Muscle of back (tissue), 13 donors: ENCODE measurements around the gene DR1. TPM values are rescaled to one million over a fixed set of nuclear protein-coding genes. Genes with fewer than 3 reads are reported as not detected.

Experiments used
- DNase-seq, 3 donors: peaks; one replicate each; pipeline versions ENCODE4 v3.0.0 to v3.0.0-alpha.2; 2013
- long read RNA-seq, 9 donors: transcript quantifications; one replicate each; lab custom pipeline, GENCODE V29; 2026
- polyA plus RNA-seq, 10 donors: library from polyadenylated mRNA; unstranded; fragments of 120-200 nt; gene quantifications; one replicate each; pipeline ENCODE4 v1.2.1, GENCODE V29; 2013; ENCODE audit not compliant: insufficient read length in 10 of 10

The DR1 gene
- 10 to 100 TPM; 59.4 to 80.1 (median 65.6) TPM for polyA plus RNA-seq
- long read RNA-seq, donor 1, full-length matches to known transcripts: 20 of 26 reads
- long read RNA-seq, donor 1, partial matches to known transcripts: 6 of 26 reads
- long read RNA-seq, donor 1, other reads (novel, unspliced or antisense): 0 of 26 reads
- long read RNA-seq, donor 2, full-length matches to known transcripts: 23 of 23 reads
- long read RNA-seq, donor 2, partial matches to known transcripts: 0 of 23 reads
- long read RNA-seq, donor 2, other reads (novel, unspliced or antisense): 0 of 23 reads
- long read RNA-seq, donor 3: 0 reads
- long read RNA-seq, donor 4, full-length matches to known transcripts: 17 of 17 reads
- long read RNA-seq, donor 4, partial matches to known transcripts: 0 of 17 reads
- long read RNA-seq, donor 4, other reads (novel, unspliced or antisense): 0 of 17 reads
- long read RNA-seq, donor 5, full-length matches to known transcripts: 26 of 37 reads
- long read RNA-seq, donor 5, partial matches to known transcripts: 11 of 37 reads
- long read RNA-seq, donor 5, other reads (novel, unspliced or antisense): 0 of 37 reads
- long read RNA-seq, donor 6, full-length matches to known transcripts: 20 of 26 reads
- long read RNA-seq, donor 6, partial matches to known transcripts: 6 of 26 reads
- long read RNA-seq, donor 6, other reads (novel, unspliced or antisense): 0 of 26 reads
- long read RNA-seq, donor 7, full-length matches to known transcripts: 17 of 27 reads
- long read RNA-seq, donor 7, partial matches to known transcripts: 10 of 27 reads
- long read RNA-seq, donor 7, other reads (novel, unspliced or antisense): 0 of 27 reads
- long read RNA-seq, donor 8, full-length matches to known transcripts: 12 of 18 reads
- long read RNA-seq, donor 8, partial matches to known transcripts: 6 of 18 reads
- long read RNA-seq, donor 8, other reads (novel, unspliced or antisense): 0 of 18 reads
- long read RNA-seq, donor 9, full-length matches to known transcripts: 8 of 8 reads
- long read RNA-seq, donor 9, partial matches to known transcripts: 0 of 8 reads
- long read RNA-seq, donor 9, other reads (novel, unspliced or antisense): 0 of 8 reads

DNA sequence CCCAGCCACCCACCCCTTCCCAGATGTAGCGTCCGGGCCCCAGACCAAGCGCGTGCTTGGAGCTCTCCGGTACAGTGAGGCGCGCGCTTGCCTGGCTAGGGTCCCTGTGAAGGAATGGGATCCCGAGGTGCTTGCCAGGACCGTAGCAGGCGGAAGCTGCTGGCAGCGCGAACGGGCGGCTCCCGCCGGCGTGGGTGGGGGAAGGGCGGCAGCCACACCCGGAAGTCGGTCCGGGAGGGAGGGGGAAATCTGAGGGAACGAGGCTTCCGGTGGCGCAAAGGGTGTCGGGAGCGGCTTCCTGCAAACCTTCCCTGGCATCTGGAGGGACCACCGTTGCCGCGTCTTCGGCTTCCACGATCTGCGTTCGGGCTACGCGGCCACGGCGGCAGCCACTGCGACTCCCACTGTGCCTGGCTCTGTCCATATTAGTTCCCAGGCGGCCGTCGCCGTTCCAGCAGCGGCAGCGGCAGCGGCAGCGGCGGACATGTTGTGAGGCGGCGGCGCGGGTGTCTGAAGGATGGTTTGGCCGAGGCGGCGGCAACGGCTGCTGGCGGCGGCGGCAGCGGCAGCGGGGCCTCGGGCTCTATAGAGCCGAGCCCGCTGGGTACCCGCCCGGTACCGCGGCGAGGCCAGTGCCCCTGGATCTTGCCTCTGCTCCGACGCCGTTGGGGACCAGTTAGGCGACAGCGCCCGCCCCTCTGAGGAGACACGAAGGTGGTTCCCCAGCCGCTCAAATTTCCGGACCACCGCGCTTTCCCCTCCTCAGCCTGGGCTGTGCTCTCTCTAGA is at the start of gene DR1:
DR1 (plus strand) TSS at position 275 of the 788 bp plus-strand sequence. CDS start 739 bp downstream, outside the sequence.
- peak; percentile 94 to 98 (median 95) for DNase-seq

DNA sequence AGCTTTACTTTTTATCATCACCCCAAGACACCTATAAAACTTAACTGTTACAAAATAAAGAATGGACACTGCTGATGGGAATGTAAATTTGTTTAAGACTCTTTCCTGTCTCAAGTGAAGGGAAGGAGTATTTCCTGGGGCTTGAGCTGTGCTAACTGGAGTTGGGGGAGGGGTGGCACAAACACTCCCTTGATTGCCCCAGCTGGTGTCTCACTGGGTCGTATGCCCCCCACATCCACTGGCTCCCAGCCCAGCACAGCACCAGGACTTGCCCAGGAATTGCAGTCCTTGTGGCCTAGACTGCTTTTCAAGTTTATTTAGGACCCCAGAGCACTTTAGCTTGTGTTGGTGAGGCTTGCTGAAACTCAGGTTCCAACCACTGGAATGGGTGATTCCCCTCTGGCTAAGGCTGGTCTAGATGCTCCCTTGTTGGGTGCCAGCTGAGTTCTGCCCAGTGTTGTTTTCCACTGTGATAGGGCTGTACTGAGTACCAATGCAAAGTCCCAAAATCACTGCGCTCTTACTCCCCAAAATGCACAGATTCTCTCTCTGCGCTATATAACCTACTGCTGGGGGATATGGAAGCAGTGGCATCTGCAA is 49.1 kb upstream of the DR1 start:
- DNase-seq: no peak

DNA sequence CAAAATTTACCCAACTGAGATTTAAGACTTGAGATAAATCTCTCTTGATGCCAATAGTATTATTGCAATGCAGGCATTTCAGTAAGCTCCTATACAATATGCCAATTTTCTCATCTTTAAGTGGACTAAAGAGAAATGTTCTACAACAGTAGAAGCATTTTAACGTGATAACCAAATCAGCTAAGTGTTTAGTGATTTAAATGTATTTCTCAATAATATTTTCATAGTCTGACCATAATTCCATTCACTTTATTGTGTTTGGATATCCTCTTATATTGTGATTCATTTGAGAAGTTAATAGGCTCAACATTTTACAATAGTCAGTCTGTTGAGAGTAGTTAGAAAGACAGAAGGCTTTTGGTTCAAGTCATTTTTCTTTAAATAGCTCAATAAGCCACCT is 44.6 kb upstream of the DR1 start:
- DNase-seq: no peak

DNA sequence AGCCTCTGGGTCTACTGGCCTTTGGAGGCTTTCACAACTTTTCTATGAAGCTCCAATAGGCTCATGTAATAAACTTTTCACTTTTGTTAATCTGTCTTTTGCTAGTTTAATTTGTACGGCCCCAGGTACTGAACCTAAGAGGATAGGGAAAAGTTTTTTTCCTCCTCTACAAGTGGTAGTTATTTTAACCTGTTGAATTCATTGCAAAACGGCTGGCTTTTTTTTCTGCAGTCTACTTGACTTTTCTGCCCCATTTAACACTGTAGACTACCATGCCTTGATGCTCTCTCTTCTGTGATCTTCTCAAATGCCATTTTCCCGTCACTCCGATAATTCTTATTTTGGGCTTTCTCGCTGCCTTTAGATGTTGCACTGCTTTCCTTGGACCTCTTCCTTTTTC is 43.6 kb upstream of the DR1 start:
- no peak for DNase-seq

DNA sequence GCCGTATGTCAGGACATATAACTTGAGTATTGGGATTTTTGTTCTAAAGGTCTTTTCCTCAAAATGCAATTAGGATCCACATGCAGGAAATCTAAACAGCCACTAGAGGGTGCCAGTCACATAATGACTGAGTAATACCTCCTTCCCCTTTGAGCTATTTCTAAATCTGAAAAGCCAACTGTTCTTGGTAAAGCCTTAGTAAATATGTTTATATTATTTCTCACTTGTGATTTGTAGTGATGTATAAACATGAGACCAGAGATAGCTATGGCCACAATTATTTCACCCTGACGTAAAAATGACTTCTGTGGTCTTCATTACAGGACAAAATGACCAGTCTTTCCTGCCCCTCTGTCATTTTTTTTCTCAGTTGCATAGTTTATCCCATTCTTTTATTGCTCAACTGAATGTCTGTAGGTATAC is 41.0 kb upstream of the DR1 start:
- DNase-seq: peak; percentile 46 to 69 (median 55)

DNA sequence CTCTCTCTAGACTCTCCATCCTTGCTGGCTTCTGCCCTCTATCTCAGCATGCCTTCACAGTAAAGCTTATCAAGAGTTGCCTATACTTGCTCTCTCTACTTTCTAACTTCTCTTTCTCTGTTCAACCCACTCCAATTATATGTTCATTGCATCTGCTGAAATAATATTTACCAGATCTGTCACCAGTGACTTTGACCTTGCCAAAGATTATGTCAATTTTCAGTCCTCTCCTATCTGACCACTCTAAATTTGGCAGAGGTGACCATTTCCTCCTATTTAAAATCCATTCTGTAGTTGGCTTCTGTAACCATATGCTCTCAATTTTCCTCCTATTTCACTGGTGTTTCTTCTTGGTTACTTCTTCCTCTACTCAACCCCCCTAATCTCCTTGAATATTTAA is 38.8 kb upstream of the DR1 start:
- DNase-seq: no peak

DNA sequence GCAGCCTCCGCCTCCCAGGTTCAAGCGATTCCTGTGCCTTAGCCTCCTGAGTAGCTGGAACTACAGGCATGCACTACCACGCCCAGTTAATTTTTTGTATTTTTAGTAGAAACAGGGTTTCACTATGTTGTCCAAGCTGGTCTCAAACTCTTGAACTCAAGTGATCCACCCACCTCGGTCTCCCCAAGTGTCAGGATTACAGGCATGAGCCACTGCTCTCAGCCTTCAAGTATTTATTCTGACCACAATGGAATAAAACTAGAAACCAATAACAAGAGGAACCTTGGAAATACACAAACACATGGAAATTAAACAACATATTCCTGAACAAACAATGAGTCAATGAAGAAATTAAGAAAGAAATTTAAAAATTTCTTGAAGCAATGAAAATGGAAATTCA is 32.7 kb upstream of the DR1 start:
- no peak for DNase-seq

DNA sequence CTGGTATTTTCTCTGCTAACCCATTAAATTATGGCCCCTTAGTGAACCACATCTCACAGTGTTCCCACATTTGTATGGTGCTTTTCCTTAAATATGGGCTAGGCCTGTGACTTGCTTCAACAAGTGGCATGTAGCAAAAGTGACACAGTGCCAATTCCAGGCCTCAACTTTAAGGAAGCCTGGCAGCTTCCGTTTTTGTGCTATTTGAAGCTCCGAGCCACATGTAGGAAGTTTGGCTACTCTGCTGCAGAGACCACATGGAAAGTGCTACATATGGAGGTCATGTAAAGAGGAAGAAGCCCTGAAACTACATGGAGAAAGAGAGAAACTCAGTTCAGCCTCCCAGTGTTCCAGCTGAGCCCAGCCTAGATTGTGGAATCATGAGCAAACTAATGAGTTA is 28.5 kb upstream of the DR1 start:
- peak in 2 of 3 donors; percentile 15 to 35 for DNase-seq

DNA sequence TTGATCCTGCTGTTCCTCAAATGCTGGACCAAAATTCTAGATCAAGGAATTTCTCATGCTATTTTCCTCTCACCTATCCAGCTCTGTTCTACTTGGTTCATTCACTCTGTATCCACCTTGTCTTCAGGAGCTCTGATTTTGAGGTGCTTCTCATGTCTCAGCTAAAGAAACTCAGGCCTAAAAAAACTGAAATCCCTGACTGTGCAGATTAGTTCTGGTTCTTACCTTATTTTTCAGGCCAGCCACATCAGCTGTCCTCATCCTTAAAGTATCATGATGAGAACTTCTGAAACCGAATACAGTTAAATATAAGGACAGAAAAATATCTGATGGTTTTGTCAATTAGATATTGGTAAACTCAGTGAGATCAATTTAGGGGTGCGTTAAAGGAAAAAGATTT is 27.8 kb upstream of the DR1 start:
- no peak for DNase-seq

DNA sequence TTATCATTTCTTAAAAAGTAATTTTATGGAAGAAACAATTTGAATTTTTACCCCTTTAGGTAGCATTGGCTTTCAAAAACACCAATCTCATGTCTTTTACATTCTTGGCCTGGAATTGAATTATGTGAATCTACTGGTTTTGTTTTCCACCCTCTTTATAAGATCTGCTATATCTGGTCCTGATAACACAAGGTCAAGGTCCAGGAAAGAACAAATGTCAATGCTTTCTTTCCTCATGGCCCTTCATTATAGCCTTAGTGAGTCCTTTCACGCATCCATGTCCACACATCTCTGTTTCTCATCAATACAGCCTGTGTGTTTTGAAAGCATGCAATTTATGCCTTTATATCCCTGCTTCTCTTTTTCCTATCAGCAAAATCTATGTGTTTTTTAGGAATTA is 24.0 kb upstream of the DR1 start:
- no peak for DNase-seq

DNA sequence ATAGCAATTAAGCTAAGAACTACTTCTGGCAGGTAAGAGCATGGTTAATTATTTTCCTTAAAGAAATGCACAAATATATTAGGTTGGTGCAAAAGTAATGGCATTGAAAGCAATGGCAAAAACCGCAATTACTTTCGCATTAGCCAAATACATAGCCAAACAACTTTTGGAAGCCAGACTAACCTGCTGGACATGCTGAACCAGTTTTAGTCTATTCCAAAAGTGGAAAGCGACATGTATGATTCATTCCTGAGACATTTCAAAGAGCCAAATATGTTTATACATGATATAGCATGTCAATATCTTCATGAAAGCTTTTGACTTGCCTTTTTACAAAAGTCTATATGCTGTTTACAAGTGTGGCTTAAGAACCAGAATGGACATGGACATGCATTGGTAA is 23.4 kb upstream of the DR1 start:
- DNase-seq: no peak

DNA sequence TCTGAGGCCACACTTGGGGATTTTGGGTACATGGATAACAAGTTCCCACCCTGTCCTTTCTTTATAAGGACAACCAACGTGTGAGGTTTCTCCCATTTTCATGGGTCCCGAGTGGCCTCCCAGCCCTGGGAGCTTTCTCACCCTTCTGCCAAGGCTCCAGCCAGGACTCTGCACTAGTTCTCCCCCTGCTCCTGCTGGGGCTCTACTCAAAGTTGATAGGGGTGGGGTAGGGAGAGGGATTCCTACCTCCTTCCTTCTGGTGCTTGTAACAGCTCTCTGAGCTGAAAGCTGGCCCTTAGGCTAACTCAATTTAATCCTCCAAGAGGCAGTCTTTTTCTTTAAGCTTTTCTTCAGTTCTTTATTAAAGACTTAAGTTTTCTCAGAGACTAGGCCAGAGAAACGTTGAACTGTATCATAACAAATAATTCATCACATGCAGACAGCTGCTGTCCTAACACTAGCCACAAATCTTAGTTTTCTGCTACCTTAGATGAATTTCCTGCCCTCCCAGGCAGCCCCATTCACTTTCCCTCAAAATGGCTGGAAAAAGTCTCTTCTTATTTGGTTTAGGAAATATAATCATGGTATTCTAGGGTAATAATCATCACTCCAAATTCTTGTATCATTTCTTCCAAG is 22.4 kb upstream of the DR1 start:
- DNase-seq: no peak

DNA sequence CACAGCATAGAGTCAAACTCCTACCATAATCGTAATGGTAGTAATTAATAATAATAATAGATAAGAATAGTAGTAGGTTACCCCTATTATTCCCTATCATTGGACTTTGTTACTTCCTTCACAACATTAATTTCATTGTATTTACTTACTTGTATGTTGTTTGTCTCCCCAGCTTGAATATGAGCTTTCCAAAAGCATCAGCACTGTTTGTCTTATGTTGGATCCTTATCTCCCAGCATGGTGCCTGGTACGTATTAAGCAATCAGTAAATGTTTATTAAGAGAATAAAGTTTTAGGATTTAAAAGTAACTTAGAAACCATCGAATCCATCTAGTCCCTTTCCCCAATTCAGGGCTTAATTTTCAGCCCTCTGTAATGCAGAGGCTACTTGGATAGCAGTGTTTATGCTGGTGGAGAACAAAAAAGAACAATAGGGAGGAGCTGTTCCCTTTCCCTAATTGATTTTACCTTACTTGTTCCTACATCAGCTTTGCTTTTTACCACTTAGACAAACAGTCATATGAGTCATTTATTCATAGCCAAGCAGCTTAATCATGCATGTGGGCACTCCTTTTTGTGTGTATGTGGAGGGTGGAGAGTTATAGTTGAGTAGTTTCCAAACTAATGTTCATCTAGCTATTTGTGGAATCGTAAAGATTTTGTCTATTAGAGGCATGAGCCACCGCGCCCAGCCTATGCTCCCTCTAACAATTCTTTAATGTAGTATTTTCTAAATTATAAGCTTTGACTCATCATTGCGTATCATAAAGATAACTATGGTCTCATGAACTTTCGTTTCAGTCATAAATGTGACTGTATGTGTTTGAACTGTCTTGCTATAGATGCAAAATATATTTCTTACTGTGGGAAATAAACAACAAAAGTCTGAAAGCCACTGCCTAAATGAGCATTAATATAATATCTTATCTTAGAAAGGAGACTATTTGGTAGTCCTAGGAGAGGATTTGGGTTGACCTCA is 20.9 kb upstream of the DR1 start:
- DNase-seq: no peak

DNA sequence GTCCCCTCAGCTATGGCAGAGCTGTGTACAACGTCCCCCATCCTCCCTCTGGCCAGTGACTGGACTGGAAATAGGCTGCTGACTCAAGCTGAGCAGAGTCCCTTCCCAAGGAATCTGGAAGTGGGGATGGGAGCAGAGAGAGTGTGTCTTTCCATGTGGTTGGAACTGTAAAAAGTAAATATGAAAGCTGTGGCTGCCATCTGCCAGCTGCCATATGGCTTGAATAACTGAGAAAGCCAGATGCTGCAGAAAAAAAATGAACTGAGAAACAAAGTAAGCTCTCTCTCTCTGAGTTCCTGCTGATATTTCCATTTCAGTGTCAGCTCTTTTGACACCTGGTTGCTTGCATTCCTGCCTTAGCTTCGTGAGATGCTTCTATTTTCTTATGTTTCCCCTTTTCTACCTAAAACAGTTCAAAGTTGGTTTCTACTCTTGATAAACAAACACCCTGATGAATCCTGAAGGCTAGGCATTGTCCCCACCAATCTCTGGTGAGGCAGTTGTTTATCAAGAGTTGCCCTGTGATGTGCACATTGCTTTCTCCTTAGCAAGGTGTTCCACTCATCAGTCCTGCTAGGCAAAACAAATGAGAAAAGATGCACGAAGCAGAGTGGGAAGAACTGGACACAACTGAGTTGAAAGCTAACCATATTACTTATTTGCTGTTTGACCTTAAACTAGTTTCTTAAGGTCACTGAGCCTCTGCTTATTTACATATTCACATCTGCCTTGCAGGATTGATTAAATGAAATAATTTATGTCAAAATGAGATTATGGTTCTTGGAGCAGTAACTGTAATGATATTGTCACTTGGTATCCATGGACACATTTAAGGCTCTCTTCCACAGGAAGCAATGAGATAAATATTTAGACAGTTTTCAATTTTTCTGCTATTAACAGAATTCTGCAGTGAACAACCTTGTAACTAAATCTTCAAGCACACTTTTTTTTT is 16.6 kb upstream of the DR1 start:
- no peak for DNase-seq

DNA sequence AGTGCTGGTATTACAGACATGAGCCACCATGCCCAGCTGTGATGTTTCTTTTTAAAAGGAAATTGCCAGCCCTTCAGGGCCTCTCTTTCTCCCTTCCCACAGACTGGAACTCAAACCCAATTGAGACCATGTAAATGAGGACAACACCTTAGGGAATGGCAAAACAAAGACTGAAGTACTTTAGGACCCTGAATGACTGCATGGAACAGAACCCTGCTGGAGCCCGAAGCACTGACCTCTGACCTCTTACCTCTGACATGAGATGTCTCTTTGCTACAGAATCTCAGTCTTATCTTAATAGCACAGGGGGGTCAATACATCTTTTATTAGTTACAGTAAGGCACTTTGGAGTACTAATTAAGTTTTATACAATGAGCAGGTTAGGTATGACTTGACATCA is 15.5 kb upstream of the DR1 start:
- DNase-seq: no peak

DNA sequence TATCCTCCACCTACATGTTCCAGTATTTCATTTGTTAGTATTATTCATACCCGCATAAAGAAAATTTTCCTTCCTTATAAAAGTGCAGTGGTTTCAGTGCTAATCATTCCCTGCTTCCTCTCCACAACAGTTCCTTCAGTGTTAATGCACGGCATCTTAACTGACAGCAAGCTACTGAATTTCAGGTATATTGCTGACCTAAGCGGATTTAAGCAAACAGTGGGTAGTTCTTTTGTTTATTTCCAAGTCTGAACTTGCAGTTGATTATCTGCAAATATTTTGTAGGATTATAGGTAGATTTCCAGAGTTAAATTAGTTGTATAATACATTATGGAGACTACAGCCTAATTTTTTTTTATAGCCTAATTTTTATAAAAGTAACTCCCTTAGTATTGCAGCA is 15.1 kb upstream of the DR1 start:
- no peak for DNase-seq

DNA sequence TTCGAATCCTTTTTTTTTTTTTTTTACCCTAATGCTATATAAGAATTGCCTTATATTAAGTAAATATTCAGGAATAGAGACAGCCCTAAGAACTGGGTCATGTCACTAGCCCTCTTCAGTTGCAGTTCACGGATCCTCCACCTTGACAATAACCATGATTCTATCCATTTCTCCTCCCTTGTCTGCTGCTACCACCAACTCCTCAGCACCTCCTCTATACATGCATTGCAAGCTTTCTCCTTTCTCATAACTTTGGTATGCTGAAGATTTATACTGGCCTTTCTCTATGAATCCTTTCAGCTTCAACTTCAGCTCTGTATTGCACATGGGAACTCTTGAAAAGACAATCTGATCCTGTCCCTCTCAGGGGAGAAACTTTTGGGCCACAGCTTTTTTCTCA is 14.3 kb upstream of the DR1 start:
- no peak for DNase-seq

DNA sequence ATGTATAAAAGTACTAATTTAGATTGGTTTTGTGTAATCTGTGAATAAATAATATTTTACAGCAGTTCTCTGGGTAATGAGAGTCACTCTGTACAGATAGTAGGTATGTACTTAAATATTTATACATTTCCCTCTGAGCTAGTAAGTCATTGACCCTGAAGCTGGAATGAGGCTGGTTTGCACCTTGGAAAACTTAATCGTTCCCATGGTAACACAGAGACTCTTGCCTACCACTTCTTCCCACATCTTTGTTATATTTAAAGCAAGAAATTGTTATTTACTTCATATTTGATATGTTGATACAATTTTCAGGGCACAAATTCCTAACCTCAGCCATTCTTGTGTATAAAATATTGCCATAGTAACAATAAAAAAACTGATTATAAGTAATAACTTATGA is 13.3 kb upstream of the DR1 start:
- DNase-seq: no peak
